ENCODE measurements around the gene CXCL13.
"Not testable (repeated sequence)": the region's sequence is repeated elsewhere in the genome, so short reads cannot be mapped to it uniquely, and the experiment has no call there.

CXCL13 gene

GRCh38 chr4:77605210-77605902 is at the start of gene CXCL13:
Gene CXCL13 (plus strand): TSS chr4:77605820. CDS start chr4:77605866, 46 bp downstream.
- DNase-seq = peak; percentile 27

- DNase-seq = no peak
These were observed 45.5 kb upstream of the CXCL13 start for GRCh38 chr4:77560170-77560569.

GRCh38 chr4:77561720-77562119 is 43.9 kb upstream of the CXCL13 start:
- not testable (repeated sequence) for DNase-seq

- DNase-seq = no peak
These were observed 41.4 kb upstream of the CXCL13 start for GRCh38 chr4:77564231-77564630.

- no peak for DNase-seq
These were observed 39.5 kb upstream of the CXCL13 start for GRCh38 chr4:77566148-77566547.

- no peak for DNase-seq
These were observed 38.1 kb upstream of the CXCL13 start for GRCh38 chr4:77567549-77567948.

GRCh38 chr4:77570508-77571214 is 35.0 kb upstream of the CXCL13 start:
- not testable (repeated sequence) for DNase-seq

- no peak for DNase-seq
These were observed 29.3 kb upstream of the CXCL13 start for GRCh38 chr4:77576351-77576750.

GRCh38 chr4:77578145-77578544 is 27.5 kb upstream of the CXCL13 start:
- DNase-seq = no peak

GRCh38 chr4:77579406-77580076 is 26.1 kb upstream of the CXCL13 start:
- no peak for DNase-seq

- DNase-seq = no peak
These were observed 23.9 kb upstream of the CXCL13 start for GRCh38 chr4:77581724-77582123.

GRCh38 chr4:77582156-77582555 is 23.5 kb upstream of the CXCL13 start:
- no peak for DNase-seq

- no peak for DNase-seq
These were observed 22.9 kb upstream of the CXCL13 start for GRCh38 chr4:77582711-77583110.

GRCh38 chr4:77586951-77587383 is 18.7 kb upstream of the CXCL13 start:
- DNase-seq = no peak

GRCh38 chr4:77590482-77590881 is 15.1 kb upstream of the CXCL13 start:
- no peak for DNase-seq

- no peak for DNase-seq
These were observed 14.1 kb upstream of the CXCL13 start for GRCh38 chr4:77591532-77591931.

GRCh38 chr4:77593101-77593500 is 12.5 kb upstream of the CXCL13 start:
- no peak for DNase-seq

GRCh38 chr4:77593993-77594392 is 11.6 kb upstream of the CXCL13 start:
- no peak for DNase-seq

- no peak for DNase-seq
These were observed 10.2 kb upstream of the CXCL13 start for GRCh38 chr4:77595364-77595973.

GRCh38 chr4:77599378-77599777 is 6.2 kb upstream of the CXCL13 start:
- DNase-seq = peak; percentile 5

- DNase-seq = peak; percentile 36
These were observed 4.8 kb upstream of the CXCL13 start for GRCh38 chr4:77600521-77601451.

- DNase-seq = no peak
These were observed 3.9 kb upstream of the CXCL13 start for GRCh38 chr4:77601614-77602187.
